ENCODE measurements around the gene COL4A1. TPM values are rescaled to one million over a fixed set of nuclear protein-coding genes. Genes with fewer than 3 reads are reported as not detected.

COL4A1 gene
- polyA plus RNA-seq, 2 of the 4 experiments (the other 2 are of a cell fraction) = 23.8 to 71.3 TPM

- CTCF ChIA-PET = interaction anchor here (0.9 kb wide), 1 partner anchor 370 kb away, joined by 3 read pairs; no protein-coding TSS in a partner anchor
- TF ChIP-seq NPAS2 (CRISPR knock-in tag; IDR thresholded peaks at IDR 0.05; ENCODE audit: borderline replicate concordance) (no peak), ELK1 (IDR thresholded peaks at IDR 0.05; ENCODE audit: low read depth, low read length) (no peak), EHMT2 (IDR thresholded peaks at IDR 0.05; ENCODE audit: low read depth) (no peak), EP300 (IDR thresholded peaks at IDR 0.05) (no peak), ZSCAN20 (CRISPR knock-in tag; IDR thresholded peaks at IDR 0.05) (no peak), CBX8 (IDR thresholded peaks at IDR 0.05) (no peak), E2F6 (IDR thresholded peaks at IDR 0.05; ENCODE audit: borderline replicate concordance, low read depth) (no peak), FOSL2 (IDR thresholded peaks at IDR 0.05) (no peak), FOSL2 (CRISPR knock-in tag; IDR thresholded peaks at IDR 0.05) (no peak)
- FAIRE-seq = no peak
Observed at GRCh38 chr13:110154410-110154933, 152.5 kb downstream of the COL4A1 start.

GRCh38 chr13:110152351-110152750 is 154.6 kb downstream of the COL4A1 start:
- POLR2A ChIA-PET = no interaction called here
- Histone ChIP-seq H3K4me1 (no peaks in the 10 kb centered on the region), H3K4me3 (no peak overlapping the region), H3K27ac (no peak overlapping the region), H3K4me2 (no peak overlapping the region), H3K9me3 (no peaks in the 10 kb centered on the region)
- DNase-seq (ENCODE audit: low read depth in 1 of 2, low spot score in 1 of 2) (no peak), FAIRE-seq (no peak), ATAC-seq (no peak)
- no peak for TF ChIP-seq MAFK (IDR thresholded peaks at IDR 0.05; ENCODE audit: partially characterized antibody)
- TF ChIP-seq POLR2AphosphoS2 (conservative IDR thresholded peaks at IDR 0.05; ENCODE audit: low read length) = no peak
- no peak for TF ChIP-seq REST (IDR thresholded peaks at IDR 0.05)
- TF ChIP-seq E2F6 (IDR thresholded peaks at IDR 0.05; ENCODE audit: borderline replicate concordance, low read depth) = no peak
- TF ChIP-seq GATA3 (IDR thresholded peaks at IDR 0.05; ENCODE audit: borderline replicate concordance) = no peak
- TF ChIP-seq TFCP2L1 (CRISPR knock-in tag; IDR thresholded peaks at IDR 0.05) = no peak
- no peak for TF ChIP-seq HES2 (IDR thresholded peaks at IDR 0.05)
- TF ChIP-seq EHMT2 (IDR thresholded peaks at IDR 0.05; ENCODE audit: low read depth) = no peak
- TF ChIP-seq SMC3 (IDR thresholded peaks at IDR 0.05) = no peak
- TF ChIP-seq ESRRA (IDR thresholded peaks at IDR 0.05; ENCODE audit: borderline replicate concordance, low read length) = no peak
- no peak for TF ChIP-seq ZSCAN20 (CRISPR knock-in tag; IDR thresholded peaks at IDR 0.05)
- TF ChIP-seq ZNF302 (CRISPR knock-in tag; IDR thresholded peaks at IDR 0.05) = no peak
- no peak for TF ChIP-seq CTCF (IDR thresholded peaks at IDR 0.05)
- no peak for TF ChIP-seq SREBF2 (IDR thresholded peaks at IDR 0.05)
- no peak for TF ChIP-seq HOXB5 (CRISPR knock-in tag; IDR thresholded peaks at IDR 0.05)
- CTCF ChIA-PET = no interaction called here
- 95% methylated on average over 16 of the region's 17 CpGs for WGBS (ENCODE audit: missing lambda C conversion rate)

More at GRCh38 chr13:110154410-110154933, 152.5 kb downstream of the COL4A1 start:
- 58% methylated on average over 3 of the region's 7 CpGs for WGBS (ENCODE audit: missing lambda C conversion rate)
- DNase-seq (ENCODE audit: low read depth in 1 of 2, low spot score in 1 of 2) (no peak), ATAC-seq (no peak)
- Histone ChIP-seq H3K4me1 (no peaks in the 10 kb centered on the region), H3K27ac (no peak overlapping the region), H3K9me3 (no peaks in the 10 kb centered on the region), H3K4me3 (no peak overlapping the region), H3K4me2 (no peak overlapping the region)
- POLR2A ChIA-PET = no interaction called here

All from A549 (cell line).